HK-2 (cell line): Measurements from ENCODE around the gene CACNB2.

Experiments
- DNase-seq: peaks from one replicate; pipeline ENCODE4 v3.0.0-alpha.2; 2018; ENCODE audit not compliant: unreplicated experiment

CACNB2 gene

GRCh38 chr10:18340496-18341051 is 200.3 kb downstream of the CACNB2 start:
- no peak for DNase-seq

DNA sequence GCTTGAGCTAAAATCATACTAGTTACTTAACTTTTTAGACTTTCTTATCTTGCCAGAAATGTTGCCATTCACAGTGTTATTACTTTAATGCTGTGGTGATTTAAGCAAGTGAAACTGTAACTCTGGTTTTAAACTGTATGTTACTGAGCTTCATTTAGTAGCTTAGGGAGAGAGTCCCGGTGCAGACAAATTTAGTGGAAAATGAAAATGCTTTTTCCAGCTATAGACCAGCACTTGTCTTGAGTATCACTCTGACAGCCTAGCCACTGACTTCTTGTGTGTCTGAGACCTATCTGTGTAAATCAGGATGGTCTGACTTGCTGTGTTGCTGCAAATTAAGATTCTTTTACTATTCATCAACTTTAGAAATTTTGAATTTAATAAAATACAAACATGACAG is 200.8 kb downstream of the CACNB2 start:
- DNase-seq: no peak

DNA sequence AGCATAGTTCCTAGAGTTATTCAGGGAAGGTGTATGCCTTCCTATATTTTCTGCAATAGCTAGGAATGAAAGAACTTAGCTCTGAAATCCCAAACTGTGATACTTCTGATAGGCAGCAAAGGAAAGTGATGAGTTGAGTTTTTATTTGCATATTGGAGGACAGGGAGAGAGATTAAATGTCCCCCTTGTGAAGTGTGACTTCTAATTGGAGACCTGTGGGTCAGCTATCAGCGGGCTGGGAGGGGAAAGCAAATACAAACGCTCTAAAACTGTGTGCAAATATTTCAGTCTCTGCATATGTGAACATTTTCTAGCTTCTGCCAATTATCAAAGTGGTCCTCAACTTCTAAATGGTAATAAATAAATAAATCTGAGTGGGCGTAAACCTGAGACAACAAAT is 203.3 kb downstream of the CACNB2 start:
- no peak for DNase-seq

- DNase-seq: no peak
Observed at GRCh38 chr10:18345308-18345707, 205.1 kb downstream of the CACNB2 start.

DNA sequence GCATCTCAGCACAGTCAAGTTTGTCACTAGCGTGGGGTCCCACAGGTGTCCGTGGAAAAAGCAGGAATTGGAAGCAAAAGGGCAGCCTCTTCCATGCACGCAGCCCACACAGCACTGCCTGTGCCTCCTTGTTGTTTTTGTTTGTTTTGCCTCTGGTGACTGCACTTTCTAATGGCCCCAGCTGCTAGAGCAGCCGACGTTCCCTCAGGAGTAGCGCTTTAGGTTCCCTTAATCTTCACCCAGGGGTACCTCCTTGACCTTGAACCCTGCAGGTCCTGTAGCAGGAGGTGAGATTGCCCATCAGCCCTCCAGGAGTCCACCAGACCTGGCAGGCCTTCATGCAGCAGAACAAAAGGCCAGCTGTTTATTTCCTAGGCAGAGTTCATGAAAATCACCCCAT is 210.1 kb downstream of the CACNB2 start:
- DNase-seq: no peak

- no peak for DNase-seq
Observed at GRCh38 chr10:18351421-18351820, 211.2 kb downstream of the CACNB2 start.

GRCh38 chr10:18352175-18352574 is 212.0 kb downstream of the CACNB2 start:
- DNase-seq: no peak

- DNase-seq: no peak
Observed at GRCh38 chr10:18359812-18360211, 219.6 kb downstream of the CACNB2 start.

- no peak for DNase-seq
Observed at GRCh38 chr10:18362892-18363291, 222.7 kb downstream of the CACNB2 start.

- no peak for DNase-seq
Observed at GRCh38 chr10:18364987-18365775, 225.0 kb downstream of the CACNB2 start.

DNA sequence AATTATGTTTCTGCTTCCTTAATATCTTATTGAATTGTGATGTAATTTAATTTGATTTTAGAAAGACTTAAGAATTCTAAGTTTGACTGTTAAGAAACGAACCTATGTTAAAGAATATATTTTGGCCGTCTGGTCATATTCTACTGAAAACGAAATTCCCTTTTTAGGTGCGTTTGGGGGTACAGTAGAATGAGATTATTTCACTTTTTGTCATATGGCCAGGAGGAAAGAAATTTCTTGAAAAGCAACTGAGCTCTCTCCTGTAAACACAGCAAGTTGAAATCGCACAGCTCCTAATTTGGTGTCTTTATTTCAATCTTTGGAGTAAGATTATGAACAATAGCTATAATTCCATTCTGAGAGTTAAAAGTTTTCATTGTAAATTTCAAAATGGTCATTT is 227.6 kb downstream of the CACNB2 start:
- DNase-seq: no peak

DNA sequence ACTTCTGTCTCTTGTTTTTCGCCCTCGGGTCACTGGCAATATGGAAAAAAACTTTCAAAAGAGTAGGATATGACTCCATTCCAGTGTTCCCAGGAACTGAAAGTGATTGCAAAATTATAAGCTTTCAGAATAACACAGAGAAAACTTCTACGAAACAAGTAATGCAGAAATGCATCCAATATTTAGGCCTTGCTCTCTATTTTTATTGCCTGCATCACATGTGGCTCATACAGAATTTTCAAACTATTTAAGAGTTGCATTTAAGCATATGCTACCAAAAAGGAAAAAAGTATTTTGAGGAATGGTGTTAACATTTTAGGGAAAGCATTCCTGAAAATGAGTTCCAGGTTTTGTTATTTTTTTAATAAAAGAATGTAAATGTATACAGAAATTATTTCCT is 228.0 kb downstream of the CACNB2 start:
- no peak for DNase-seq

- no peak for DNase-seq
Observed at GRCh38 chr10:18368682-18369081, 228.5 kb downstream of the CACNB2 start.

GRCh38 chr10:18369859-18370473 is 229.7 kb downstream of the CACNB2 start:
- DNase-seq: no peak

- no peak for DNase-seq
Observed at GRCh38 chr10:18376650-18377049, 236.4 kb downstream of the CACNB2 start.

DNA sequence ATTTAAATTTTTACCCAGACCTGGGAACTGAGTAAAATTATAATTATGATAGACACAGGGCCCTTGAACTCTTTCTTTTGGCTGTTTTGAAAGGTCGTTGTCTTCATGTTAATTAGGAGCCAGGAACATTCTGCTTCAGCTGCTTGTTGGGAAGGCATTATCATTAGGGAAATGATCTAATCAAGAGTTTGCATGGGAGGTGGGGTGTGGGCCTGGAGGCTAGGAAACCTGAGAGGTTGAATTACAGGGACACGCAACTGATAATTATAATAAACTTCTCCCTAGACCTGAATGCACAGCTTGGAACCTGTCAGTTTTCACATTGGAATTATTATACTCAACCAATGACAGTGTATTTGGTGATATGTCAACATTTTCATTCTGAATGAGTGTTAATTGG is 237.7 kb downstream of the CACNB2 start:
- DNase-seq: no peak

- no peak for DNase-seq
Observed at GRCh38 chr10:18378766-18379165, 238.5 kb downstream of the CACNB2 start.

GRCh38 chr10:18381679-18382078 is 241.5 kb downstream of the CACNB2 start:
- DNase-seq: no peak

- DNase-seq: no peak
Observed at GRCh38 chr10:18397906-18398305, 257.7 kb downstream of the CACNB2 start.

GRCh38 chr10:18399158-18399557 is 258.9 kb downstream of the CACNB2 start:
- DNase-seq: no peak

- no peak for DNase-seq
Observed at GRCh38 chr10:18400201-18400905, 260.1 kb downstream of the CACNB2 start.

GRCh38 chr10:18400906-18401245 is 260.7 kb downstream of the CACNB2 start:
- DNase-seq: no peak
